SK-N-MC (cell line): ENCODE results near the gene IL36A.

Experiments
- FOXP2 ChIP-seq: optimal IDR thresholded peaks from 2 replicates; pipeline ENCODE3; 2011; ENCODE audit warnings: mild to moderate bottlenecking, moderate library complexity; ENCODE audit not compliant: insufficient read depth; ENCODE audit errors: extremely low read length, control extremely low read depth
- POLR2AphosphoS5 ChIP-seq: IDR thresholded peaks from 2 replicates; pipeline ENCODE4 v1.6.1; 2012; ENCODE audit warnings: mild to moderate bottlenecking, low read depth, low read length, borderline replicate concordance

- no peak for TF ChIP-seq POLR2AphosphoS5
- no peak for TF ChIP-seq FOXP2
Measured at GRCh38 chr2:112989611-112990010, 15.6 kb upstream of the IL36A start.
